Stimulated activated naive CD8-positive, alpha-beta T cell treated with anti-CD3 and anti-CD28 coated beads, Interleukin-15, amount 100 ng/mL, for 72 hours (primary cell): ENCODE data around the gene HACD4.

Experiments
- ATAC-seq: fragments of 150-1000 bp; cut with Tn5 transposase; 2 replicates; pipeline ENCODE4 v1.10.0; 2021; ENCODE audit warnings: mild to moderate bottlenecking, moderate library complexity
- DNase-seq, 2 donors: peaks; one replicate each; pipeline ENCODE4 v3.0.0; 2021 to 2022
- H3K27ac Mint-ChIP-seq, 2 donors: one replicate each; pipeline ENCODE4 v1.8.0; 2022; ENCODE audit warnings: mild to moderate bottlenecking in 2 of 2, mixed read lengths in 2 of 2, moderate library complexity in 2 of 2
- H3K27me3 Mint-ChIP-seq: one replicate; pipeline ENCODE4 v1.8.0; 2022; ENCODE audit warnings: mixed read lengths
- H3K4me1 Mint-ChIP-seq: one replicate; pipeline ENCODE4 v1.8.0; 2022; ENCODE audit warnings: mild to moderate bottlenecking, mixed read lengths
- H3K4me3 Mint-ChIP-seq, 2 donors: one replicate each; pipeline ENCODE4 v1.8.0; 2022; ENCODE audit warnings: mild to moderate bottlenecking in 2 of 2, mixed read lengths in 2 of 2, moderate library complexity in 1 of 2
- H3K9me3 Mint-ChIP-seq, 2 donors: one replicate each; pipeline ENCODE4 v1.8.0; 2022; ENCODE audit warnings: mixed read lengths in 2 of 2

HACD4 gene

GRCh38 chr9:21030389-21031035 lies 928 bp downstream of the HACD4 start:
- Mint-ChIP-seq H3K9me3 (no peaks in the 10 kb centered on the region), H3K27ac (no peak overlapping the region), H3K4me1 (peaks cover 34% of the 10 kb centered on the region), H3K27me3 (no peaks in the 10 kb centered on the region), H3K4me3 (no peak overlapping the region)
- ATAC-seq (peak; percentile 84), DNase-seq (peak; percentile 30 to 39)

DNA sequence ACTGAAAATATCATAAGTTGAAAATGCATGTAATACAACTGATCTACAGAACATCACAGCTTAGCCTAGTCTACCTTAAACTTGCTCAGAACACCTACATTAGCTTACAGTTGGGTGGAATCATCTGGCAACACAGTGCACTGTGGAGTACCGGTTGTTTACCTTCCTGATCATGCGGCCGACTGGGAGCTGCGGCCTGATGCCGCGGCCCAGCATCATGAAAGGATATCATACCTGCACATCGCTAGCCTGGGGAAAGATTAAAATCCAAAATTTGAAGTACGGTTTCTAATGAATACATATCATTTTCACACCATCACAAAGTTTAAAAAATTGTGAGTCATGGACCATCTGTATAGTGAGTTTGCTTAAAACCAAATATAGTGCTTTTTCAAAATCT lies 1.8 kb downstream of the HACD4 start:
- no peak for DNase-seq
- no peak for ATAC-seq
- Mint-ChIP-seq H3K27me3 (no peaks in the 10 kb centered on the region), H3K9me3 (no peaks in the 10 kb centered on the region), H3K27ac (no peak overlapping the region), H3K4me3 (no peak overlapping the region), H3K4me1 (peaks cover 34% of the 10 kb centered on the region)

DNA sequence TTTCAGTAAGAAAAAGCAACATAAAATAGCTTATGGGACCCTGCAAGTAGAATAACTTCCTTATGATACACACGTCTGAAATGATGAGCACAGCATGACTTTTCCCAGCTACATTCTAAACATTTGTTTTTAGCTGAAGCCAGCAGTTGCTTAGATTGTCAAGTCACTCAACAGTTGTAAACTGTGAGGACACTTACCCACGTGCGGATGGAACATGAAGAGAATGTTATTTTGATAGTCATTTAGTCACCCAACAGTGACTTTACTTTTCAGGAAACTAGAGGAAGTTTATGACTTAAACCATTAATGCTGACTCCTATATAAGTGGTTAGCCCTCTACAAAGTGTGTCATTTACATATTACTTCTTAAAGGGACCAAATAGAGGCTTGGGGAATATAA lies 3.0 kb downstream of the HACD4 start:
- ATAC-seq (no peak), DNase-seq (no peak)
- H3K27me3 Mint-ChIP-seq = no peaks in the 10 kb centered on the region
- H3K27ac Mint-ChIP-seq = no peak overlapping the region
- peaks cover 38% of the 10 kb centered on the region for H3K4me1 Mint-ChIP-seq
- no peaks in the 10 kb centered on the region for H3K9me3 Mint-ChIP-seq
- H3K4me3 Mint-ChIP-seq = no peak overlapping the region

- no peaks in the 10 kb centered on the region for H3K9me3 Mint-ChIP-seq
- H3K27ac Mint-ChIP-seq = no peak overlapping the region
- H3K4me3 Mint-ChIP-seq = no peak overlapping the region
- no peak for ATAC-seq
- DNase-seq = no peak
- H3K27me3 Mint-ChIP-seq = no peaks in the 10 kb centered on the region
- H3K4me1 Mint-ChIP-seq = peaks cover 28% of the 10 kb centered on the region
Observed at GRCh38 chr9:21027295-21027694, 4.1 kb downstream of the HACD4 start.

DNA sequence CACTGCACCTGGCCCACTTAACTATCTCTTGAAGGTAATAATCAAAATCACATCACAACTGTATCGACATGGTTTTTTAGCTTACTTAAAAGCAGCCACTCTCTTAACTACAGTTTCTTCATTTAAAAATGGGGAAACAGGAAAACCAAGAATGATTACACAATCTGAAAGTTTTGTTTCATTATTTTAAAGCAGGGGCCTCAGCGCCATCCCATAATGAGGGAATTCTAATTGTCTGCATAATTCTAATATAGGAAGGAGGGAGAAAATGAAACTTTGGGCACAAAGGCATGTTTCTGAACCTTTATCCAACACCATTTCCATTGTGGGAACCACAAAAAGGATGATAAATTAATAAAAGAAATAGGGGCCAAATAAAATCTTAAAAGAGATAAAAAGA lies 7.6 kb downstream of the HACD4 start:
- Mint-ChIP-seq H3K27me3 (no peaks in the 10 kb centered on the region), H3K9me3 (no peaks in the 10 kb centered on the region), H3K4me1 (peaks cover 22% of the 10 kb centered on the region), H3K27ac (no peak overlapping the region), H3K4me3 (no peak overlapping the region)
- ATAC-seq = no peak
- no peak for DNase-seq

DNA sequence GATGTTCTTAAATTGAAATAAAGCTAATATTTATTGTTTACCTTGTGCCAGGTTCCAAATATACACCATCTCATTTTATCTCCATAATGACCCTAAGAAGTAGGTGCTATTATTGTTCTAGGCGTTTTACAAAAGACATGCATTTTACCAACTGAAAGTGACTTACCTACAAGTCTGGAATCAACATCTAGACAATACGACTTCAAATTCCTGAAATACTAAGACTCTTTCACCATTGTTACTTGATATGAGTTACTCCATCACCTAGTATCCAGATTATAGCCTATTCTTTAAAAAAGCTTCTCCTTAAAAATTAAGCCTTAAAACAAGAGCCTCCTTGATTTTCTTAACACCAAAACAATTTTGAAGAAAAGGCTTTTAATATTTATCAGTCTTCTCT lies 13.3 kb downstream of the HACD4 start:
- no peak overlapping the region for H3K27ac Mint-ChIP-seq
- H3K4me1 Mint-ChIP-seq = no peaks in the 10 kb centered on the region
- DNase-seq (no peak), ATAC-seq (no peak)
- H3K4me3 Mint-ChIP-seq = no peak overlapping the region
- no peaks in the 10 kb centered on the region for H3K9me3 Mint-ChIP-seq
- no peaks in the 10 kb centered on the region for H3K27me3 Mint-ChIP-seq

DNA sequence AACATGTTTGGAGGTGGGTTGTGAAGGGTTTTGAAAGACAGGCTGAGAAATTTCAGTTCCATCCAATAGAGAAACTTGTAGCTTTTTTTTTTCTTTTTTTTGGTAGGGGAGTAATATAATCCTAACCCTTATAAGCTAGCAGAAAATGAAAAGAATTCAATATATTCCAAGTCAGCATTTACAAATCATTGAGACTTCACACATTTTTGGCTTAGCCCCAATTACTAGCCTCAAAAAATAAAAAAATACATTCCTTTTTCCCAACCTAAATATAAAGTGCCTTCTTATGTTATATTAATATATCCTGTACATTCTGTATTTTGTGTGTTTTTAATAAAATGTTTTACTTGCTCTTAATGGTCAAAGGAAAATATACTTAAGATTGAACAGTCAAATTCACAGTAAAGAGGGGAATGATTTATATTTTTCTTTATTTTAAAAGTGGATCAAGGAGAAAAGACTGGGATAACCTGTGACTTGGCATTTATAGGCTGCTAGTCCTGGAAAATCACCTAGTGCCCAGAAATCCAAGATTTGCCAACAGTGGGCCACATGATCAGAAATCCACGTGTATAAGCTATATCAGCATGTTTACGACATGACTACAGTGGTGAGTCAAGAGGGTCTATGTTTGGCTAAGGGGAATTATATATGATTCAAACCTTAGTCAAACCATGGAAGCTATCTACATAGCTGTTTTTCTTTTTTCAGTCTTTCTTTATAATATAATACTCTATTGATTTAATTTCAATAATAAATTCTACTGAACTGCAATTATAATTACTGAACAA lies 14.5 kb downstream of the HACD4 start:
- no peaks in the 10 kb centered on the region for H3K4me1 Mint-ChIP-seq
- DNase-seq (no peak), ATAC-seq (no peak)
- H3K9me3 Mint-ChIP-seq = no peaks in the 10 kb centered on the region
- no peak overlapping the region for H3K27ac Mint-ChIP-seq
- no peak overlapping the region for H3K4me3 Mint-ChIP-seq
- no peaks in the 10 kb centered on the region for H3K27me3 Mint-ChIP-seq

GRCh38 chr9:21015995-21016394 lies 15.4 kb downstream of the HACD4 start:
- Mint-ChIP-seq H3K9me3 (no peaks in the 10 kb centered on the region), H3K4me3 (no peak overlapping the region), H3K27me3 (no peaks in the 10 kb centered on the region), H3K27ac (no peak overlapping the region), H3K4me1 (no peaks in the 10 kb centered on the region)
- ATAC-seq (no peak), DNase-seq (no peak)

DNA sequence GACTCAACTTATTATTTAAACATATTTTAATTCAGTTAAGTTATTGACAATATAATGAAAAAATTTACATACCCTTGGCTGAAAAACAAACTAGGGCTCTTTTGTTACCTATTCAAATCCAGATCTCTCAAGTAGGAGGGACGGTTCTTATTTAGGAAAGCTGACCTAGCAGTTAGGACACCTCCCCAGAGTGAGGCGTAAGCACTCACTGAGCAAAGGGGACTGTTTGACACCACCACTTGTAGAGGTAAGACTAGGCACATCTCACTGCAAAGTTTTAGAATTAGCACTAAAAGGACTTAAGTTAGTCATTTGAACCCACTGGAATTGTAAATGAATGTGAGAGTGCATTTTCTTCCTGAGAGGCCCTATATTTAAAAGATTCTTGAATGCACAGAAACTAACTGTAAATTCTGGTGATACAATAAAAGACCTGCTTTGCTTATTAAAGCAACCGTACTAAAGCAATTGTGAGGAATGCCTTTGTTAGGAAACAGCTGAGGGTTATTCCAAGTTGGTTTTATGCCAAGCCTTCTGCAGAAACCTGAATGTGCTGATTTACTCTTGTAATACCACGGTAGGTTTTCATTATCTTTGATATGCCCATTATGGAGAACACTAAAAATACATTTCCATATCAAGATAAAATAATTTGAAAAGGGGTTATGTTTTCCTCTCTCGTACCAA lies 16.2 kb downstream of the HACD4 start:
- no peaks in the 10 kb centered on the region for H3K9me3 Mint-ChIP-seq
- no peaks in the 10 kb centered on the region for H3K4me1 Mint-ChIP-seq
- no peak overlapping the region for H3K27ac Mint-ChIP-seq
- ATAC-seq (no peak), DNase-seq (no peak)
- H3K4me3 Mint-ChIP-seq = no peak overlapping the region
- no peaks in the 10 kb centered on the region for H3K27me3 Mint-ChIP-seq

DNA sequence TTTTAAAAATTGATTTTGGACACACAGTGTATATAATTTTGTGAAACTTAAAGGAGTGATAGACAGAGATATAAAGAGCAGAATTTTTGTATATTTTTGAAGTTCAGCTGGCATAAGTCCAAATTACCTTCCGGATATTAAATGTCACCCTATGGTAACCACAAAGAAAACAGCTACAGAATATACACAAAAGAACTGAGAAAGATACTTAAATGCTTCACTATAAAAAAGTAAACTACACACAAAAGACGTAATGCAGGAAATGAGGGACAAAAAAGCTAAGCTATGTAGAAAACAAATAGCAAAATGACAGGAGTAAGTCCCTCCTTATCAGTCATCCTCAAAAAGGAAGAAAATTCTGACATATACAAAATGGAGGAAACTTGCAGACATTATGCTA lies 29.4 kb downstream of the HACD4 start:
- H3K27ac Mint-ChIP-seq = peak overlapping the region in 1 of 2 donors; percentile 28
- ATAC-seq (no peak), DNase-seq (no peak)
- H3K9me3 Mint-ChIP-seq = peaks cover 5 to 7% of the 10 kb centered on the region in 2 donors
- peak overlapping the region in 1 of 2 donors; percentile 3 for H3K4me3 Mint-ChIP-seq
- H3K27me3 Mint-ChIP-seq = no peaks in the 10 kb centered on the region
- H3K4me1 Mint-ChIP-seq = peaks cover 26% of the 10 kb centered on the region

- H3K27ac Mint-ChIP-seq = peak overlapping the region in 1 of 2 donors; percentile 28
- peak overlapping the region; percentile 3 to 6 for H3K4me3 Mint-ChIP-seq
- H3K9me3 Mint-ChIP-seq = peaks cover 5 to 7% of the 10 kb centered on the region in 2 donors
- ATAC-seq (peak; percentile 71), DNase-seq (no peak)
- H3K27me3 Mint-ChIP-seq = no peaks in the 10 kb centered on the region
- peaks cover 30% of the 10 kb centered on the region for H3K4me1 Mint-ChIP-seq
Observed at GRCh38 chr9:21001581-21001980, 29.9 kb downstream of the HACD4 start.

- H3K9me3 Mint-ChIP-seq = peaks cover 5 to 7% of the 10 kb centered on the region in 2 donors
Observed at GRCh38 chr9:20997503-20998076, 33.9 kb downstream of the HACD4 start.

GRCh38 chr9:20996809-20997208 lies 34.6 kb downstream of the HACD4 start:
- Mint-ChIP-seq H3K4me1 (peaks cover 21% of the 10 kb centered on the region), H3K9me3 (peaks cover 5 to 7% of the 10 kb centered on the region in 2 donors), H3K27ac (peak overlapping the region in 1 of 2 donors; percentile 90), H3K4me3 (no peak overlapping the region), H3K27me3 (no peaks in the 10 kb centered on the region)
- DNase-seq = no peak
- no peak for ATAC-seq

More at GRCh38 chr9:20997503-20998076, 33.9 kb downstream of the HACD4 start:
- Mint-ChIP-seq H3K4me3 (no peak overlapping the region), H3K27ac (no peak overlapping the region), H3K4me1 (peaks cover 29% of the 10 kb centered on the region), H3K27me3 (no peaks in the 10 kb centered on the region)
- ATAC-seq (peak; percentile 52), DNase-seq (no peak)

GRCh38 chr9:20995616-20996015 lies 35.8 kb downstream of the HACD4 start:
- H3K4me1 Mint-ChIP-seq = peaks cover 11% of the 10 kb centered on the region
- ATAC-seq (no peak), DNase-seq (no peak)
- no peaks in the 10 kb centered on the region for H3K27me3 Mint-ChIP-seq
- no peak overlapping the region for H3K27ac Mint-ChIP-seq
- H3K4me3 Mint-ChIP-seq = no peak overlapping the region
- H3K9me3 Mint-ChIP-seq = no peaks in the 10 kb centered on the region

DNA sequence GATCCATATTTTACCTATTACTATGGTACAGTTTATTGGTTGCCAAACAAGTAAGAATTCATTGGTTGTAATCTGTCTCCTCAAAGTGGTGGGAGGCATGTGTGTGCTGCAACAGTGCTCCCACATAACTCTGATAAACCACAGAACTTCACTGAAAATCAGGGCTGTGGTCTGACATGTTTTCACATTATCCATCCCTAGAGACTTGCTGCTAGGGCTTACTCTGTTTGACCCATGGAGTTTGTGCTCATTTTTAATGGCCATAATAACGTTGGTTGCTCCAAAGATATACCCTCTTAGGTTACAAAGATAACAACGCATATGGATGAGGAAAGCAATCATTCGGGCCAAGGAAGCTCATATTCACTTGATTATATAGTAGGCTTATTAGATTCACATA lies 37.0 kb downstream of the HACD4 start:
- no peak overlapping the region for H3K4me3 Mint-ChIP-seq
- no peak for DNase-seq
- no peaks in the 10 kb centered on the region for H3K27me3 Mint-ChIP-seq
- H3K9me3 Mint-ChIP-seq = no peaks in the 10 kb centered on the region
- ATAC-seq = no peak
- no peak overlapping the region for H3K27ac Mint-ChIP-seq
- peaks cover 11% of the 10 kb centered on the region for H3K4me1 Mint-ChIP-seq

DNA sequence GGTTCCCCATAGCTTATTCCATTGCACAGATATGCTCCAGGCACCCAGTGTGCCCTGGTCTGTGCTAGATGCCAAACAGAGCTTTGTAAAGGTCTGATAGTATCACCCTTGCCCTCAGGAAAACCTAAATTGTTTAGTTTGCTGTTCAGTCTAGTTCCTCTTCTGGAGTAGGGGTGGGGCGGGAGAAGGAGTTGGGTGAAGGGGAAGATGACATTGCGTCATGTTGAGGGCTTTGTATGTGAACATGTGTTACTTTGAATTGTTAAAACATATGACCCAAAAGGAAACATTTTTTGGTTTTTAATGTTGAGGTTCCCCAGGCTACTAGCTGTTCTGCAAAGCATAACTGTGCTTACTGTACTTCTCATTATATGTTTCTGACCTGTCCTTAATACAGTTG lies 40.6 kb downstream of the HACD4 start:
- Mint-ChIP-seq H3K4me3 (no peak overlapping the region), H3K27ac (no peak overlapping the region), H3K4me1 (no peaks in the 10 kb centered on the region), H3K27me3 (no peaks in the 10 kb centered on the region), H3K9me3 (no peaks in the 10 kb centered on the region)
- DNase-seq = no peak
- ATAC-seq = no peak
